Measurements from ENCODE around the gene KNDC1. TPM values are rescaled to one million over a fixed set of nuclear protein-coding genes. Genes with fewer than 3 reads are reported as not detected.

KNDC1 gene
- total and polyA plus RNA-seq, 2 donors (not counting 3 experiments of a cell fraction or from before 2014, with no cell fraction given), result not detected

DNA sequence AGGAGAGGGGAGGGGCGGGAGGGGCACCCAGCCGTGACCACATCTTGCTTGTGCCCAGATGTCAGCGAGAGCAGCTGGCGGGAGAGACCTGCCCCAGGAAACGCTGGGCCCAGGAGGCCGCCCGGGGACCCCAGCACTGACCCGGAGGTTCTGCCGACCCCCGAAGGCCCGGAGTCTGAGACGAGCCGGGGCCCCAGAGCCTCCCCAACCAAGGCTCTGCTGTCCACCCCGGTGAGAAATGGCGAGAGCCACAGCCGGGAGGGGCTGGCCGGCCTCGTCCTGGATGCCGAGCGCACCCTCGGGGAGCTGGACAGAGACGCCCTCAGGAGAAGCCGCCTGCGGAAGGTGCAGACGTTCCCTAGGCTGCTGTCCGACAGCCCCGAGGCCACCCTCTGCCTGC is 25.9 kb downstream of the KNDC1 start:
- Histone ChIP-seq H3K27me3 (ENCODE audit: control insufficient read depth in 2 of 2, insufficient read depth in 2 of 2, low read length in 2 of 2) (no peaks in the 10 kb centered on the region), H2AFZ (ENCODE audit: low read depth, low read length) (no peak overlapping the region), H3K36me3 (ENCODE audit: control insufficient read depth in 2 of 2, extremely low read depth in 1 of 2, insufficient read depth in 2 of 2, low read length in 2 of 2) (no peaks in the 10 kb centered on the region), H3K4me1 (ENCODE audit: control insufficient read depth, extremely low read depth, insufficient read depth, low read length) (no peaks in the 10 kb centered on the region), H3K9me1 (replicated peaks; ENCODE audit: control insufficient read depth, extremely low read depth, insufficient read depth, low read length) (no peaks in the 10 kb centered on the region), H3K4me2 (ENCODE audit: insufficient read depth, low read length) (no peak overlapping the region), H4K20me1 (replicated peaks; ENCODE audit: control insufficient read depth, extremely low read depth, insufficient read depth, low read length) (no peaks in the 10 kb centered on the region), H3K9ac (replicated peaks; ENCODE audit: extremely low read depth, insufficient read depth, low read length) (no peak overlapping the region), H3K27ac (ENCODE audit: insufficient read depth, low read depth, low read length) (no peak overlapping the region), H3K9me3 (replicated peaks; ENCODE audit: control insufficient read depth, insufficient read depth, low read length) (no peaks in the 10 kb centered on the region), H3K79me2 (ENCODE audit: control insufficient read depth, insufficient read depth, low read length) (no peaks in the 10 kb centered on the region), H3K4me3 (replicated peaks in 1 of 3; ENCODE audit: insufficient read depth in 1 of 3, low read depth in 1 of 3, low read length in 3 of 3) (no peak overlapping the region)
- DNase-seq (ENCODE audit: low read depth, low spot score) (no peak), FAIRE-seq (no peak)
- intact Hi-C loops (cut with micrococcal nuclease), result no loop called here
- dilution Hi-C loops (cut with MboI; ENCODE audit: extremely low pct_ligation_motif_present, low sequenced_read_pairs), result no loop called here
- ChIA-PET POLR2A (no interaction called here), CTCF (no interaction called here)
- no TSS peak for BruUV-seq (replicated peaks)
- no peak for TF ChIP-seq POLR2A (IDR thresholded peaks at IDR 0.05; ENCODE audit: low read depth, low read length)
- no peak for TF ChIP-seq FOS (IDR thresholded peaks at IDR 0.05; ENCODE audit: borderline replicate concordance, insufficient read depth, low read length)
- TF ChIP-seq JUN (IDR thresholded peaks at IDR 0.05; ENCODE audit: borderline replicate concordance, insufficient read depth, insufficient read length, low read depth), result no peak
- no peak for TF ChIP-seq POLR2AphosphoS5 (IDR thresholded peaks at IDR 0.05; ENCODE audit: insufficient read depth, low read depth, low read length)
- no peak for TF ChIP-seq MYC (IDR thresholded peaks at IDR 0.05; ENCODE audit: low read depth, low read length)
- no peak for TF ChIP-seq MAX (IDR thresholded peaks at IDR 0.05; ENCODE audit: insufficient read depth, insufficient read length)
- no peak for TF ChIP-seq EZH2 (IDR thresholded peaks at IDR 0.05; ENCODE audit: borderline replicate concordance, low read depth, low read length, severe bottlenecking)
- no peak for TF ChIP-seq GATA2 (IDR thresholded peaks at IDR 0.05; ENCODE audit: insufficient read depth, insufficient read length, low read depth, low read length)
- no peak for TF ChIP-seq CTCF (IDR thresholded peaks at IDR 0.05; ENCODE audit: extremely low read depth in 1 of 2, insufficient read depth in 1 of 2, low read depth in 1 of 2, low read length in 2 of 2)
